Measurements from ENCODE around the gene KIAA0319L.

Gene KIAA0319L

DNA sequence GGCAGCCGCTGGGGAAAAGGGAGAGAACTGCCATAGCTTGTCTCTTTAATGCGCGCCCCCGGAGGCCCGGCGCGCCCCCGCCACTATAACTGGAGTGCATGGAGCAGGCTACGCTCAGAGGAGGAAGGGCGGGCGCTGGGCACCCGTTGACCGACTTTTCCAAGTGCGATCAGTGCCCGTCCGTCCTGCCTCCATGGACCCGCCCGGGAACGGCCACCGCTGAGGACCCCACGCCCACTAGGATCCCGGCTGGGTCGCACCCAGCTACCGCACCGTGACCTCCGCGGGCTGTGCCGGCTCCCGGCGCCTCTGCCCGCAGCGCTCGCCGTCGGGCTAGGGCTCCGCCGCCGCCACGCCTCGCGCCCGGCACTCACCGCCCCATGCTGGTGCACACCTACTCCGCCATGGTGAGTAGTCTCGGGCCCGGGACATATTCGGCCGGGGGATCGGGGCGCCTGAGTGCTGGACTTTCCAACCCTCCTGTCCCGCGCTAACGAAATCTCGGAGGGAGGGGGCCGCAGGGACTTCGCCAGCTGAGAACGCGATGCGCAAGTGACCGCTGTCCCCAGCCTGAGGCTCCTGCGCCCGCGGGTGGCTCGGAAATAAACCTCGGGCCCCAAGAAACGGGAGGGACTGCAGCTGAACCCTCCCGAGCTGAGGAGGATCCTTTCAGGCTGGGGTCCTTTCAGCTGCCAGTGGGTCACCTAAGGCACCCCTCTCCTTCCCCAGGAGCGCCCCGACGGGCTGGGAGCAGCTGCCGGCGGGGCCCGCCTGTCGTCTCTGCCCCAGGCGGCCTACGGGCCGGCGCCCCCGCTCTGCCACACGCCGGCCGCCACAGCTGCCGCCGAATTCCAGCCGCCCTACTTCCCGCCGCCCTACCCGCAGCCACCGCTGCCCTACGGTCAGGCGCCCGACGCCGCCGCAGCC is 16.3 kb upstream of the KIAA0319L start, which contains the start of gene TFAP2E:
TSS of gene TFAP2E (plus strand) at position 117 of the 927 bp plus-strand sequence. CDS start at position 381, 264 bp downstream.
- Mint-ChIP-seq H3K27ac (no peak within 1 kb of the TSS), H3K9me3 (no peaks in the 10 kb centered on the region), H3K4me3 (peak within 1 kb of the TSS in 1 of 2 donors; percentile 46), H3K27me3 (peaks cover 41% of the 10 kb centered on the region), H3K4me1 (peaks cover 33% of the 10 kb centered on the region)
- ATAC-seq (no peak), DNase-seq (no peak)

DNA sequence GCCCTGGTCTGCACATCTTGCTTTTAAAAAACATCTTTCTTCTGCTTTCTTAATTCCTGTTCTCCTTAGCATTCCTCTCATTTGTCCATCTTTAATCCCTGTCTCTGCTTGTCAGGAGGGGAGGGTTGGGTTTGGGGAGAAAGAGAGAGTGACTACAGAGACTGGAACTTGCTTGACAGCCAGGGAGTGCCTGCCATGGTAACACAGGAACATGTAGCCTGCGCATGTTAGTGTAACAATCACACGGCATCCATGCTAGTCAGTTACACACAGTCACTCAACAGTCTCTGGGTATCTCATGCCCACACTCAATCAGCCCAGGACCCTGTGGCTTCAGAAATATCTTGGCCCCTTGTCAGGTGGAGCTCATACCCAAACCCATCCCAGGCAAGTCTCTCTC is 15.1 kb upstream of the KIAA0319L start:
- Mint-ChIP-seq H3K27me3 (peaks cover 38% of the 10 kb centered on the region), H3K4me1 (peaks cover 21% of the 10 kb centered on the region), H3K27ac (no peak overlapping the region), H3K9me3 (no peaks in the 10 kb centered on the region), H3K4me3 (no peak overlapping the region)
- no peak for ATAC-seq
- no peak for DNase-seq

DNA sequence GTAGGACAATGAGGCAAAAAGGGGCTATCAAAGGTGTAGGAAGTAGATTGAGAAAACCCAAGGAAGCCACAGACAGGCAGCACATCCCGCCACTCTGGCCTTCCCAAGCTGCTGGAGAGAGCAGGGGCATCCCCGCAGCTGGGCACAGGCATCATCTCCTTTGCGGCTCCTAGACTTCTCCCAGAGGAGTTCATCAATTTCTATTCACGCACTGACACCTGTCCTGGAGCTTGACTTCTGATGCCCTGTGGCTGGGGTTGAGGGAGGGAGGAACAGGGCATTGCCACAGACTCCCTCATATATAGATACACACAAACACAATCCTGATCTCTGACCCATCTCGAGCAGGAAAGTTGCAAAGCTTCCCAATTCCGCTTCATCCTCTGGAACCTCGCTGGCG is 14.1 kb upstream of the KIAA0319L start:
- Mint-ChIP-seq H3K4me1 (peaks cover 13% of the 10 kb centered on the region), H3K27ac (no peak overlapping the region), H3K4me3 (no peak overlapping the region), H3K27me3 (peaks cover 29% of the 10 kb centered on the region), H3K9me3 (no peaks in the 10 kb centered on the region)
- no peak for DNase-seq
- ATAC-seq, result no peak

DNA sequence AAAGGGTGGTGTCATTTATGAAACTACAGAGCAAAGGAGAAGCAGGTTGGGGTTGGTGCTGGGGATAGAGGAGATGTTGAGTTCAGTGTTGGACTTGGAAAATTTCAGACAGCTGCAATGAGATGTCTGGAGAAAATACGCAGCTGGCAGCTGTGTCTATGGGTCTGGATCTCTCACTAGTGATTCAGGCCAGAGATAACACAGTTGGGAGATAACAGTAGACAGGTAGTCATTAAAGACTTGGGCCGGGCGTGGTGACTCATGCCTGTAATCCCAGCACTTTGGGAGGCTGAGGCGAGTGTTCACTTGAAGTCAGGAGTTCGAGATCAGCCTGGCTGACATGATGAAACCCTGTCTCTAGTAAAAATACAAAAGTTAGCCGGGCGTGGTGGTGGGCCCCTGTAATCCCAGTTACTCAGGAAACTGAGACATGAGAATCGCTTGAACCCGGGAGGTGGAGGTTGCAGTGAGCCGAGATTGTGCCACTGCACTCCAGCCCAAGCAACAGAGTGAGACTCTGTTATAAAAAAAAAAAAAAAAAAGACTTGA is 13.5 kb upstream of the KIAA0319L start:
- H3K27me3 Mint-ChIP-seq, result peaks cover 23% of the 10 kb centered on the region
- no peak for DNase-seq
- no peak overlapping the region for H3K4me3 Mint-ChIP-seq
- peak overlapping the region; percentile 5 to 7 for H3K27ac Mint-ChIP-seq
- ATAC-seq, result no peak
- H3K4me1 Mint-ChIP-seq, result peaks cover 7% of the 10 kb centered on the region
- no peaks in the 10 kb centered on the region for H3K9me3 Mint-ChIP-seq

DNA sequence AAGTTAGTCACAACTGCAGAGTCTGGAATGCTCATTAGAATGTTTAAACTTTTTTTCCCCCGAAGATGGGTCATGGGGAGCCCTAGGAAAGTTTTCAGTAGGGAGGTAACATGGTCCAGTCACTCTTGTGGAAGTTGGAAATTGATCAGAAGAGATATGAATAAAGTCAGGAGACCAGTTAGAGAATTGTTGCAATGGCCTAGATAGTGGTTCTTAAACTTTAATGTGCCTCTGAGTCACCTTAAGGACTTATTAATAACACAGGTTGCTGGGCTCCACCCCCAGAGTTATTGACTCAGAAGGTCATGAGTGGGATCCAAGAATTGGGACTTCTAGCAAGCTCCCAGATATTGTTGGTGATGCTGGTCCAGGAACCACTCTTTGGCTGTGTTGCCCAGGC is 12.7 kb upstream of the KIAA0319L start:
- Mint-ChIP-seq H3K4me1 (peaks cover 7% of the 10 kb centered on the region), H3K27ac (no peak overlapping the region), H3K9me3 (no peaks in the 10 kb centered on the region), H3K4me3 (no peak overlapping the region), H3K27me3 (peaks cover 16% of the 10 kb centered on the region)
- DNase-seq (no peak), ATAC-seq (no peak)

DNA sequence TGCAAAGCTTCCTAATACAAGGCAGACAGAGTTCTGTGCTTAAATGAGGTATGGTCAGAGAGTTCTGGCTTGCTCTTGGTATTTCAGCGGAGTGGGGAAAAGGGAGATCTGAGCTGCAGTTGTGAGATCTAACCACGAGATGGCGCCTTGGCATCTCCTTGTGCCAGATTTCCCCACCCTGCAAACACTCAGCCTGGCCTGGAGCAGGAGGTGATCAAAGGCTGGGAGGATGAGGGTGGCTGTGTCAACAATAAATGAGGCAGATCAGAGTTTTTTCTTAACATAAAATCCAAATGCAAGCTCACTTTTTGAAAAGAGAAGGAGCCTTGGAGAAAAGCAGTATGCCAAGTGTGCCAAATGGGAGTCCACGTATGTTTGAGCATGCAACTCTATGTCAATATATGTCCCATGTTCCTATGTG is 11.8 kb upstream of the KIAA0319L start:
- peak; percentile 61 to 64 for DNase-seq
- peak; percentile 66 for ATAC-seq
- Mint-ChIP-seq H3K4me3 (no peak overlapping the region), H3K4me1 (peaks cover 16% of the 10 kb centered on the region), H3K27ac (no peak overlapping the region), H3K27me3 (peaks cover 9% of the 10 kb centered on the region), H3K9me3 (no peaks in the 10 kb centered on the region)

DNA sequence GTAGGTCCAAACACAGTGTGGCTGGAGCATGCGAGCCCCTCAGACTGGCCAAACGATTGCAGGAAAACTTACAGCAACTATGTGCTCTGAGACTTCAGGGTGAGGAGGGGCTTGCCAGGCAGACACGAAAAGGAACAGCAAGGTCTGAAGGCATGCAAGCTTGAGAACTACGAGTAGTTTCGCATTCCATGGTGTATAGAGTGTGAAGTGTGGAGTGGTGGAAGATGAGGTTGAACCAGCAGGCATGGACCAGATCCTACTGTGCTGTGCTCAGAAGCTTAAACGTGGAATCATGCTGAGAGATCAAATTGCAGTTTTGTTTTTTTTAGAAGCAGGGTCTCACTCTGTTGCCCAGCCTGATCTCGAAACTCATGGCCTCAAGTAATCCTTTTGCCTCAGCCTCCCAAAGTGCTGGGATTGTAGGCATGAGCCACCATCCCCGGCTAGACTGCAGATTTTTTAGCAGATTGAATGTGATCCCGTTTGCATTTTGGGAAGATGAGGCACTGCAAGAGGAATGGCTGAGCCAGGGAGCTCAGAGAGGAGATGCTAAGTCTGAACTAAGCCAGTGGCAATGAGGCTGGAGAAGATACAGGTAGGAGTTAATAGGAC is 10.8 kb upstream of the KIAA0319L start:
- Mint-ChIP-seq H3K27me3 (peaks cover 9% of the 10 kb centered on the region), H3K27ac (no peak overlapping the region), H3K9me3 (no peaks in the 10 kb centered on the region), H3K4me1 (peaks cover 22% of the 10 kb centered on the region), H3K4me3 (no peak overlapping the region)
- DNase-seq, result no peak
- no peak for ATAC-seq

DNA sequence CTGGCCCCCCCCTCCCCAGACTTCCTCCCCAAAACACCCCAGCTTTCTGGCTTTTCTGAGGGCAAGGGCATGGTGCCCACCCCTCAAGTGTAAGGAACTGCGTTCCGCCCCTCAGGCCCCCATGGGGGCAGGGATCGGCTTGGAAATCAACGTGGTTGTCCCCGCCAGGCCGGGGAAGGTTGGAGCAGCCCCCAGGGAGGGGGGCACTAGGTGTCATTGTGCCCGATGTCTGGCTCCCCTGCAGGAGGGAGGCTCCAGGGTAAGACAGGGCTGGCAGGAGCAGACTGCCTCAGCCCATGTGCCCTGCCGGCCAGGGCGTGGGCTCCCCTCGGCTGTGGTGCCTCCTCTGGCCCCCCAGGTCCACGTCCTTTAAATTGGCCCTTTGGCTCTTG is 8.5 kb upstream of the KIAA0319L start:
- Mint-ChIP-seq H3K27me3 (no peaks in the 10 kb centered on the region), H3K27ac (no peak overlapping the region), H3K4me3 (no peak overlapping the region), H3K9me3 (no peaks in the 10 kb centered on the region), H3K4me1 (peaks cover 35% of the 10 kb centered on the region)
- ATAC-seq (no peak), DNase-seq (no peak)

DNA sequence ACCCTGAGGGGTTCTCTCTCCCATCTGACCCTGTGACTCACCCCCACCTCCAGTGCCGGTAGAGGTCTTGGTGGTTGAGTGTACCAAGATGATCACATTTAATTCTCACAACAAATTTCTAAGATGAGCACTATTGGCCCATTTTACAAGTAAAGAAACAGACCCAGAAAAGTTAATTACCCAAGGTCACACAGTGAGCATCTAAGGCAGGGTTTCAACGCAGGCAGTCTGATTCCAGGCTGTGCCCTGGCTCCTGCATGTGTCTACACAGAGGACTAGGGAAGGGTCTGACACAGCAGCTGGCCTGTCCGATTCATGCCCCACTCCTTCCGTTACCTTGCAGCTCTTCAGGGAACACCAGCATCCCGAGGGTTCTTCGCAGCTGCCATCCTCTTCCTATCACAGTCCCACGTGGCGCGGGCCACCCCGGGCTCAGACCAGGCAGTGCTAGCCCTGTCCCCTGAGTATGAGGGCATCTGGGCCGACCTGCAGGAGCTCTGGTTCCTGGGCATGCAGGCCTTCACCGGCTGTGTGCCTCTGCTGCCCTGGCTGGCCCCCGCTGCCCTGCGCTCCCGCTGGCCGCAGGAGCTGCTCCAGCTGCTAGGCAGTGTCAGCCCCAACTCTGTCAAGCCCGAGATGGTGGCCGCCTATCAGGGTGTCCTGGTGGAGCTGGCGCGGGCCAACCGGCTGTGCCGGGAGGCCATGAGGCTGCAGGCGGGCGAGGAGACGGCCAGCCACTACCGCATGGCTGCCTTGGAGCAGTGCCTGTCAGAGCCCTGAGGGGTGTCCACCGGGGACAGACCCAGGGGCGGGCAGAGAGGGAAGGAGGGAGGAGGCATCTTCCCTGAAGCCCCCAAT is 7.9 kb upstream of the KIAA0319L start:
- Mint-ChIP-seq H3K27ac (no peak overlapping the region), H3K9me3 (no peaks in the 10 kb centered on the region), H3K4me3 (no peak overlapping the region), H3K4me1 (peaks cover 40% of the 10 kb centered on the region), H3K27me3 (no peaks in the 10 kb centered on the region)
- no peak for DNase-seq
- ATAC-seq, result no peak

DNA sequence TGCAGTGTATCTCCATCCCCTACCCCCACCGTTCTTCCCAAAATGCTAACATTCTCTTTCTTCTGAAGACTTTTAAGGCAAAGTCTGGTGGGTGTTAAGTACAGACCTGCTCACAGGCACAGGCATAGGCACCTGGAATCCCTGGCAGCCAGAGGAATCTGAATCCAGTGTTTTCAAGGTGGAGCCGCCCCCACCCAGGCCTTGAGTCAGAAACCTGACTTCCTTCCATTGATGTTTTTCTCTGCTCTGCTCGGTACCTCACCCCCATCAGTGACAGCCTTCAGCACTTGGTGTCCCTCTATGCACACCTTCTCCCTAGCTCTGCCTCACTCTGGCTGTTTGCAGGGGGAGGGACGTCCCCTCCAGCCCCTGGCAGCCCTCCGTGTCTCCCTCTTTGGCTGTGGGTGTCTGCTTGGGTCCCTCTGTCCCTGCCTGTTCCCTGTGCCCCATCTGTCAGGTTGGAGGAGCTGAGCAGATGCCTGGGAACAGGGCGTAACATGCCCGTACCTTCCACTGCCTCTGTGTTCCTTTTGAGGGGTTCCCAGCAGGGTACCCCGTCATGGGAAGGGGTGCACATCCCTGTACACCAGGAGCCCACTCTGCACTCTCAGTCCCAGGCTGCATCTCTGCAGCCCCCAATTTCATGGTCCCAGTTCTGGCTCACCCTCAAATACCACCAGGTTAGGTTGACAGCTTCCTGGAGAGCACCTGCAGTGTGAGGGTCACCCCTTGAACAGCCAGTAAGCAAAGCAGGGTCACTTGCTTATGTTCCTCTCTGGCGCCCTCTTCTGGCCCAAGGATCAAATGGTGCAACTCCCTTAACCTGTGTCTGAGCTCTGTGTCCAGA is 7.1 kb upstream of the KIAA0319L start:
- Mint-ChIP-seq H3K4me1 (peaks cover 47% of the 10 kb centered on the region), H3K4me3 (no peak overlapping the region), H3K27ac (no peak overlapping the region), H3K27me3 (no peaks in the 10 kb centered on the region), H3K9me3 (no peaks in the 10 kb centered on the region)
- ATAC-seq, result peak; percentile 75
- peak; percentile 74 to 79 for DNase-seq

DNA sequence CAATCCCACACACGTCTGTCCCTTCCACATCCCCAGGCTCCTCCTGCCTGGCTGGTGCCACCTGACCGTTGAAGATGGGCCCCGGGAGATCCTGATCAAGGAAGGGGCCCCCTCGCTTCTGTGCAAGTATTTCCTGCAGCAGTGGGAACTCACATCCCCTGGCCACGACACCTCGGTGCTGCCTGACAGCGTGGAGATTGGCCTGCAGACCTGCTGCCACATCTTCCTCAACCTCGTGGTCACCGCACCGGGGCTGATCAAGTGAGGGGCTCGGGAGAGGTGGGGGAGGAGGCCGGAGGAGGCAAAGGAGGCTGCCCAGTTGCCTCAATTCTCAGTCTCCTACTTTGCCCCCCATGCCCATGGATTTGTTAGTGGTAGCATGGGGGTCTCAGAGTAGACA is 6.0 kb upstream of the KIAA0319L start:
- H3K27me3 Mint-ChIP-seq, result no peaks in the 10 kb centered on the region
- no peaks in the 10 kb centered on the region for H3K9me3 Mint-ChIP-seq
- DNase-seq, result no peak
- peaks cover 52% of the 10 kb centered on the region for H3K4me1 Mint-ChIP-seq
- no peak overlapping the region for H3K27ac Mint-ChIP-seq
- H3K4me3 Mint-ChIP-seq, result no peak overlapping the region
- ATAC-seq, result no peak

DNA sequence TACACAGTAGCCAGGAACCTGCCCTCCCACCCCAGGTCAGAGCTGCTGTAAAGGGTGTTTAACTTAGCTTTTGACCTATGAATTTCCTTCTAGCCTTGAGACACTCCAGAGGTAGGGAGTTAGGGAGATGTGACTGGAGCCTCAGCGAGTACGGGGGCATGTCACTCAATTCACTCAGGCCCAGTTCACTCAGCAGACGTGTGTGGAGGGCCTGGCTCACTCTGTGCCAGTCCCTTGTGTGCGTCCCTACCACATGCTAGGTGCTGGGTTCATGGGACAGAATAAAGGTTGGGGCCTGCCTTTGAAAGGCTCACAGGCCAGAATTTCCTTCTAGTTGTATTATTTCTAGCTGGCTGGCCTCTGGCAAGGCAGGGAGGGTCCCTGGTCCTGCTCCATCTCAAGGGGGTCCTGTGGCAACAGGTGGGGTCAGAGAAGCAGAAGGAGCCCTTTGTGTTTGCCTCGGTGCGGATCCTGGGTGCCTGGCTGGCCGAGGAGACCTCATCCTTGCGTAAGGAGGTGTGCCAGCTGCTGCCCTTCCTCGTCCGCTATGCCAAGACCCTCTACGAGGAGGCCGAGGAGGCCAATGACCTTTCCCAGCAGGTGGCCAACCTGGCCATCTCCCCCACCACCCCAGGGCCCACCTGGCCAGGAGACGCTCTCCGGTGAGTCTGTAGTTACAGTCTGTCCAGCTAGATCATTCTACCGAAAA is 4.9 kb upstream of the KIAA0319L start:
- no peak overlapping the region for H3K4me3 Mint-ChIP-seq
- peaks cover 55% of the 10 kb centered on the region for H3K4me1 Mint-ChIP-seq
- no peak for ATAC-seq
- H3K27ac Mint-ChIP-seq, result peak overlapping the region in 1 of 2 donors; percentile 9
- no peak for DNase-seq
- no peaks in the 10 kb centered on the region for H3K27me3 Mint-ChIP-seq
- H3K9me3 Mint-ChIP-seq, result no peaks in the 10 kb centered on the region

DNA sequence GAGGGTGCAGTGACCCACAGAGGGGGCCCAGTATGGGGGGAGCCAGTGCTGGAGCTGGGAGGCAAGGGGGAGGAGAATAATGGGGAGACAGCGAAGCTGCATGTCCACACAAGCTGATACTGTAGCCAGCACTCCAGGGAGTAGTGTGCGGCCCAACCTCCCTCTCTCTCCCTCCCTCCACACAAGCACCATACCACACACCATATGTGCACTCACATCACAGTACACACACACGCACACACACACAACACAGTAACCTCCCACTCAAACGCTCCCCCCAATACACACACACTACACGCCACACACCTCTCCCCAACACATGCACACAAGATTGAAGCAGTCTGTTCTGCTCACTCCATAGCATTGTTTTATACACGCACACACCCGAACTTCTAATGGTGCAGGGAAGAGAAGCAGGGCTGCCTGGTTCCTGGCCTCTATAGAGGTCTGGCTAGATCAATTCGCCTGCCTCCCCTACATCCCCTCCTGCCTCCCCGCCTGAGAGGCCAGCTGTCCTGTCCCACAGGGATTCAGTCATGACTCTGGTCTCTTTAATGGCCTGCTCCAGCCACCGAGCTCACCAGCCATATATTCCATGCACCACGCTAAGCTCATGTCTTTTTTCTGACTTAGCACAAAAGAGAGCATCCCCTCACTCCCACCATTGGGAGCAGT is 4.2 kb upstream of the KIAA0319L start:
- H3K27me3 Mint-ChIP-seq, result no peaks in the 10 kb centered on the region
- no peaks in the 10 kb centered on the region for H3K9me3 Mint-ChIP-seq
- DNase-seq, result no peak
- H3K4me3 Mint-ChIP-seq, result no peak overlapping the region
- peaks cover 59% of the 10 kb centered on the region for H3K4me1 Mint-ChIP-seq
- no peak for ATAC-seq
- H3K27ac Mint-ChIP-seq, result no peak overlapping the region

All from stimulated activated naive CD8-positive, alpha-beta T cell treated with anti-CD3 and anti-CD28 coated beads, Interleukin-15, amount 100 ng/mL, for 72 hours (primary cell).